Rectal smooth muscle tissue (tissue), 1 donor: Measurements from ENCODE around the gene DCAF8.

ENCODE experiments used
- H3K27ac ChIP-seq: one replicate; pipeline ENCODE4 v1.7.0; 2013; ENCODE audit warnings: low read depth, low read length, inconsistent platforms
- H3K27me3 ChIP-seq: one replicate; pipeline ENCODE4 v1.7.0; 2013; ENCODE audit warnings: low read length; ENCODE audit not compliant: control insufficient read depth, insufficient read depth
- H3K36me3 ChIP-seq: one replicate; pipeline ENCODE4 v1.7.0; 2013; ENCODE audit warnings: low read length; ENCODE audit not compliant: control insufficient read depth, insufficient read depth
- H3K4me1 ChIP-seq: one replicate; pipeline ENCODE4 v1.7.0; 2013; ENCODE audit warnings: low read length; ENCODE audit not compliant: control insufficient read depth, insufficient read depth
- H3K4me3 ChIP-seq: one replicate; pipeline ENCODE4 v1.7.0; 2013; ENCODE audit warnings: low read length
- H3K9ac ChIP-seq: one replicate; pipeline ENCODE4 v1.7.0; 2013; ENCODE audit warnings: low read length

The DCAF8 gene

GRCh38 chr1:160216301-160216700, 46.0 kb downstream of the DCAF8 start:
- Histone ChIP-seq H3K4me3 (no peak overlapping the region), H3K36me3 (peaks cover 48% of the 10 kb centered on the region), H3K4me1 (peaks cover 27% of the 10 kb centered on the region), H3K27ac (no peak overlapping the region), H3K9ac (no peak overlapping the region), H3K27me3 (no peaks in the 10 kb centered on the region)

GRCh38 chr1:160214481-160215140, 47.7 kb downstream of the DCAF8 start:
- no peak overlapping the region for H3K9ac ChIP-seq
- no peaks in the 10 kb centered on the region for H3K27me3 ChIP-seq
- H3K4me1 ChIP-seq, result peaks cover 36% of the 10 kb centered on the region
- no peak overlapping the region for H3K27ac ChIP-seq
- no peak overlapping the region for H3K4me3 ChIP-seq
- peaks cover 47% of the 10 kb centered on the region for H3K36me3 ChIP-seq

- Histone ChIP-seq H3K27ac (no peak overlapping the region), H3K27me3 (no peaks in the 10 kb centered on the region), H3K4me1 (peaks cover 26% of the 10 kb centered on the region), H3K9ac (no peak overlapping the region), H3K36me3 (peaks cover 43% of the 10 kb centered on the region), H3K4me3 (no peak overlapping the region)
Measured at GRCh38 chr1:160211046-160211790, 51.1 kb downstream of the DCAF8 start.

GRCh38 chr1:160210561-160210960, 51.8 kb downstream of the DCAF8 start:
- Histone ChIP-seq H3K27ac (no peak overlapping the region), H3K4me1 (peaks cover 29% of the 10 kb centered on the region), H3K36me3 (peaks cover 36% of the 10 kb centered on the region), H3K27me3 (no peaks in the 10 kb centered on the region), H3K9ac (no peak overlapping the region), H3K4me3 (no peak overlapping the region)

- Histone ChIP-seq H3K36me3 (peaks cover 34% of the 10 kb centered on the region), H3K4me1 (peaks cover 32% of the 10 kb centered on the region), H3K9ac (no peak overlapping the region), H3K4me3 (no peak overlapping the region), H3K27ac (no peak overlapping the region), H3K27me3 (no peaks in the 10 kb centered on the region)
Measured at GRCh38 chr1:160209321-160210046, 52.9 kb downstream of the DCAF8 start.

GRCh38 chr1:160208557-160209320, 53.6 kb downstream of the DCAF8 start:
- Histone ChIP-seq H3K4me1 (peaks cover 32% of the 10 kb centered on the region), H3K27ac (no peak overlapping the region), H3K4me3 (no peak overlapping the region), H3K36me3 (peaks cover 26% of the 10 kb centered on the region), H3K27me3 (no peaks in the 10 kb centered on the region), H3K9ac (no peak overlapping the region)

GRCh38 chr1:160207771-160208556, 54.4 kb downstream of the DCAF8 start:
- H3K4me3 ChIP-seq, result no peak overlapping the region
- H3K27ac ChIP-seq, result no peak overlapping the region
- H3K36me3 ChIP-seq, result peaks cover 21% of the 10 kb centered on the region
- H3K27me3 ChIP-seq, result no peaks in the 10 kb centered on the region
- H3K9ac ChIP-seq, result no peak overlapping the region
- H3K4me1 ChIP-seq, result peaks cover 32% of the 10 kb centered on the region

- Histone ChIP-seq H3K9ac (no peak overlapping the region), H3K4me1 (peaks cover 32% of the 10 kb centered on the region), H3K4me3 (no peak overlapping the region), H3K27me3 (no peaks in the 10 kb centered on the region), H3K36me3 (peaks cover 13% of the 10 kb centered on the region), H3K27ac (no peak overlapping the region)
Measured at GRCh38 chr1:160207118-160207650, 55.2 kb downstream of the DCAF8 start.

- Histone ChIP-seq H3K27me3 (no peaks in the 10 kb centered on the region), H3K36me3 (peaks cover 8% of the 10 kb centered on the region), H3K4me3 (peak overlapping the region; percentile 89), H3K27ac (peak overlapping the region; percentile 87), H3K9ac (no peak overlapping the region), H3K4me1 (peaks cover 32% of the 10 kb centered on the region)
Measured at GRCh38 chr1:160206421-160207117, 55.8 kb downstream of the DCAF8 start.

- peaks cover 3% of the 10 kb centered on the region for H3K36me3 ChIP-seq
- H3K4me3 ChIP-seq, result peak overlapping the region; percentile 89
- no peaks in the 10 kb centered on the region for H3K27me3 ChIP-seq
- peaks cover 32% of the 10 kb centered on the region for H3K4me1 ChIP-seq
- peak overlapping the region; percentile 87 for H3K27ac ChIP-seq
- H3K9ac ChIP-seq, result no peak overlapping the region
Measured at GRCh38 chr1:160206036-160206389, 56.3 kb downstream of the DCAF8 start.
